GM12878 (cell line): Measurements from ENCODE around the gene CASP10. TPM values are rescaled to one million over a fixed set of nuclear protein-coding genes. Genes with fewer than 3 reads are reported as not detected.
A peak's percentile ranks its signal among the peaks of the same experiment; 100 is the strongest.

Experiments used
- ATF7 ChIP-seq: fragments of 450-650 bp; IDR thresholded peaks from 2 replicates; pipeline ENCODE4 v1.6.1; 2016; ENCODE audit warnings: low read depth, mild to moderate bottlenecking
- CBFB ChIP-seq: IDR thresholded peaks from 2 replicates; pipeline ENCODE4 v1.6.1; 2016; ENCODE audit warnings: antibody characterized with exemption, low read depth
- E4F1 ChIP-seq: fragments of 450-650 bp; IDR thresholded peaks from 2 replicates; pipeline ENCODE4 v1.6.1; 2018; ENCODE audit warnings: borderline replicate concordance, mild to moderate bottlenecking; ENCODE audit not compliant: partially characterized antibody
- EED ChIP-seq: sonication (generic); IDR thresholded peaks from 2 replicates; pipeline ENCODE4 v1.6.1; 2016; ENCODE audit warnings: antibody characterized with exemption, low read depth
- EGR1 ChIP-seq, 2 experiments: IDR thresholded peaks; 1 replicate in 1 of 2; 2 replicates in 1 of 2; pipeline ENCODE4 v1.6.1; 2011 to 2012; ENCODE audit warnings: low read depth in 2 of 2, low read length in 2 of 2, borderline replicate concordance in 1 of 2, mild to moderate bottlenecking in 1 of 2, moderate library complexity in 1 of 2
- IRF3 ChIP-seq: fragments of 450-650 bp; IDR thresholded peaks from 2 replicates; pipeline ENCODE4 v1.6.1; 2014; ENCODE audit warnings: mild to moderate bottlenecking
- JUNB ChIP-seq: IDR thresholded peaks from 2 replicates; pipeline ENCODE4 v1.6.1; 2016; ENCODE audit warnings: antibody characterized with exemption, mild to moderate bottlenecking
- LARP7 ChIP-seq: fragments of 450-650 bp; IDR thresholded peaks from 2 replicates; pipeline ENCODE4 v1.6.1; 2017; ENCODE audit warnings: mild to moderate bottlenecking
- MXI1 ChIP-seq: fragments of 150-350 bp; IDR thresholded peaks from 2 replicates; pipeline ENCODE4 v1.6.1; 2011; ENCODE audit warnings: low read depth, mild to moderate bottlenecking, inconsistent platforms, low read length, improper control_type of control experiment
- PAX5 ChIP-seq: IDR thresholded peaks from 2 replicates; pipeline ENCODE4 v1.6.1; 2011; ENCODE audit warnings: low read depth, low read length, borderline replicate concordance
- POU2F2 ChIP-seq: IDR thresholded peaks from 3 replicates; pipeline ENCODE4 v1.6.1; 2011; ENCODE audit warnings: low read depth, mild to moderate bottlenecking, low read length, borderline replicate concordance
- RB1 ChIP-seq: fragments of 450-650 bp; formaldehyde crosslinking; IDR thresholded peaks from 2 replicates; pipeline ENCODE4 v1.6.1; 2017; ENCODE audit warnings: mild to moderate bottlenecking, borderline replicate concordance
- SMAD1 ChIP-seq: fragments of 450-650 bp; IDR thresholded peaks from 2 replicates; pipeline ENCODE4 v1.6.1; 2018; ENCODE audit warnings: mild to moderate bottlenecking, low read depth; ENCODE audit not compliant: partially characterized antibody
- ZBTB40 ChIP-seq: fragments of 450-650 bp; IDR thresholded peaks from 2 replicates; pipeline ENCODE4 v1.6.1; 2016; ENCODE audit warnings: mild to moderate bottlenecking, moderate library complexity, borderline replicate concordance
- ZNF274 ChIP-seq: IDR thresholded peaks from one replicate; pipeline ENCODE4 v1.8.0; 2011; ENCODE audit not compliant: insufficient read length, insufficient read depth
- ZNF592 ChIP-seq: fragments of 450-650 bp; IDR thresholded peaks from 2 replicates; pipeline ENCODE4 v1.6.1; 2017; ENCODE audit warnings: mild to moderate bottlenecking, moderate library complexity
- ZSCAN29 ChIP-seq: fragments of 450-650 bp; IDR thresholded peaks from 2 replicates; pipeline ENCODE4 v1.6.1; 2017; ENCODE audit warnings: mild to moderate bottlenecking, moderate library complexity
- polyA plus RNA-seq, 11 experiments: library from polyadenylated mRNA; depleted of rRNA in 4 of 11; unstranded in 6 of 11; stranded (reverse) in 5 of 11; fragments of >200 nt; fragmentation: Nextera tagmentation in 4 of 11; fragmentation: Illumina TruSeq in 1 of 11; extraction: Ambion mirVana in 4 of 11; extraction: Trizol in 1 of 11; gene quantifications; 1 replicate in 1 of 11; 2 replicates in 10 of 11; pipeline versions ENCODE4 v1.2.1 to v1.2.3, GENCODE V29; 2011 to 2016; ENCODE audit warnings: inconsistent platforms in 2 of 11, missing spikeins in 2 of 11, low read depth in 1 of 11
- total RNA-seq, 4 experiments: library from RNA; depleted of rRNA in 3 of 4; stranded (reverse); fragments of >200 nt in 3 of 4; fragmentation: Illumina TruSeq in 1 of 4; extraction: Trizol in 1 of 4; gene quantifications; 2 replicates each; pipeline versions ENCODE4 v1.2.1 to v1.2.3, GENCODE V29; 2013 to 2021

CASP10 gene
- total and polyA plus RNA-seq, 10 of the 15 experiments (the other 5 are each of a cell fraction or from before 2014, with no cell fraction given) = 7.2 to 14.1 (median 10.8) TPM

DNA sequence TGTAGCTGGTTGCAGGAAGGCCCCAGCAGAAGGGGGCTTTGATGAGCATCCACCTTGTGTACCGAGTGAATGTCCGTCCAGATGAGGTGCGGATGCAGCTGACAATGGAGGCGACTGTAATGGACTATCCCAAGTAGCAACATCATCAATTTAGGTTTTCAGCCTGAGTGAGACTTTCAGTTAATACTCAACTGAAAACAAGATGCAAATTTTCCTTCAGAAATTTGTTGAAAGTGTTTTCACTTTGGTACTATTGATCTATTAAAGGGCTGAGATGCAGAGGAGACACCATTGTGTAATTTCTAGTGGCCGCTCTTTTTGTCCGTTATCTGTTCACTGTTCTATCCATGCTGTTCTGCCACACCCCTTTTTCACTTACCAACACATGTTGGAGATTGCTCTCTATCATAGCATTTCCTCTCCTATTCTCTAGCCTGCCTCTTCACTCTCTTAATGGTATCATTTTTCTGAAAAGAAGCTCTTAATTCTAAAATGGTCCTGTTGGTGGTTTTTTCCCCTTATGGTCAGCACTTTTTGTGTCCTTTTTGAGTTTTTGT, 65.4 kb downstream of the CASP10 start (continued):
- TF ChIP-seq ZNF592 (no peak), RB1 (no peak), IRF3 (no peak), POU2F2 (peak; percentile 50; the same call in 1 of the 3 replicates), PAX5 (no peak), E4F1 (no peak), JUNB (peak; percentile 27; the same call in 1 of the 2 replicates), ATF7 (peak; percentile 44; the same call in 1 of the 2 replicates), EGR1 (IDR thresholded peaks at IDR 0.05; ENCODE audit: borderline replicate concordance in 1 of 2, low read depth in 2 of 2, low read length in 2 of 2) (no peak), LARP7 (no peak), CBFB (no peak), MXI1 (0 out of 2 replicates have a peak, but pooled peaks have one; percentile 29), SMAD1 (no peak), EED (0 out of 2 replicates have a peak, but pooled peaks have one; percentile 27), ZSCAN29 (no peak), ZBTB40 (no peak), ZNF274 (no peak)
